ENCODE results near the gene PSD2.

The PSD2 gene

GRCh38 chr5:139765409-139766217, 30.0 kb upstream of the PSD2 start:
- Histone ChIP-seq H3K9me3 (ENCODE audit: low read length) (no peaks in the 10 kb centered on the region), H3K27ac (ENCODE audit: low read depth, low read length) (no peak overlapping the region), H3K27me3 (ENCODE audit: control insufficient read depth in 1 of 2, insufficient read depth in 2 of 2, low read length in 2 of 2) (peaks cover 0 to 30% of the 10 kb centered on the region in 2 donors), H3K9ac (ENCODE audit: low read length) (no peak overlapping the region), H3K4me3 (ENCODE audit: low read depth in 1 of 2, low read length in 2 of 2) (peak overlapping the region; percentile 50 to 58), H3K36me3 (ENCODE audit: insufficient read depth, low read length) (no peaks in the 10 kb centered on the region), H3K4me1 (ENCODE audit: insufficient read depth, low read length) (no peaks in the 10 kb centered on the region)

- Histone ChIP-seq H3K4me1 (ENCODE audit: insufficient read depth, low read length) (no peaks in the 10 kb centered on the region), H3K27me3 (ENCODE audit: control insufficient read depth in 1 of 2, insufficient read depth in 2 of 2, low read length in 2 of 2) (peaks cover 0 to 27% of the 10 kb centered on the region in 2 donors), H3K27ac (ENCODE audit: low read depth, low read length) (no peak overlapping the region), H3K9me3 (ENCODE audit: low read length) (no peaks in the 10 kb centered on the region), H3K9ac (ENCODE audit: low read length) (no peak overlapping the region), H3K36me3 (ENCODE audit: insufficient read depth, low read length) (no peaks in the 10 kb centered on the region), H3K4me3 (ENCODE audit: low read depth in 1 of 2, low read length in 2 of 2) (no peak overlapping the region)
These were observed 27.6 kb upstream of the PSD2 start for GRCh38 chr5:139767960-139768359.

- no peak overlapping the region for H3K27ac ChIP-seq (ENCODE audit: low read depth, low read length)
- H3K4me3 ChIP-seq (ENCODE audit: low read depth in 1 of 2, low read length in 2 of 2), result no peak overlapping the region
- H3K4me1 ChIP-seq (ENCODE audit: insufficient read depth, low read length), result no peaks in the 10 kb centered on the region
- no peak overlapping the region for H3K9ac ChIP-seq (ENCODE audit: low read length)
- peaks cover 0 to 18% of the 10 kb centered on the region in 2 donors for H3K27me3 ChIP-seq (ENCODE audit: control insufficient read depth in 1 of 2, insufficient read depth in 2 of 2, low read length in 2 of 2)
- no peaks in the 10 kb centered on the region for H3K36me3 ChIP-seq (ENCODE audit: insufficient read depth, low read length)
- H3K9me3 ChIP-seq (ENCODE audit: low read length), result no peaks in the 10 kb centered on the region
These were observed 26.7 kb upstream of the PSD2 start for GRCh38 chr5:139768807-139769465.

- no peak overlapping the region for H3K27ac ChIP-seq (ENCODE audit: low read depth, low read length)
- H3K4me1 ChIP-seq (ENCODE audit: insufficient read depth, low read length), result no peaks in the 10 kb centered on the region
- no peak overlapping the region for H3K4me3 ChIP-seq (ENCODE audit: low read depth in 1 of 2, low read length in 2 of 2)
- H3K9me3 ChIP-seq (ENCODE audit: low read length), result no peaks in the 10 kb centered on the region
- H3K36me3 ChIP-seq (ENCODE audit: insufficient read depth, low read length), result no peaks in the 10 kb centered on the region
- no peak overlapping the region for H3K9ac ChIP-seq (ENCODE audit: low read length)
- H3K27me3 ChIP-seq (ENCODE audit: control insufficient read depth in 1 of 2, insufficient read depth in 2 of 2, low read length in 2 of 2), result peaks cover 0 to 12% of the 10 kb centered on the region in 2 donors
These were observed 26.1 kb upstream of the PSD2 start for GRCh38 chr5:139769477-139769876.

- H3K4me3 ChIP-seq (ENCODE audit: low read depth in 1 of 2, low read length in 2 of 2), result no peak overlapping the region
- H3K9ac ChIP-seq (ENCODE audit: low read length), result no peak overlapping the region
- H3K27ac ChIP-seq (ENCODE audit: low read depth, low read length), result no peak overlapping the region
- H3K4me1 ChIP-seq (ENCODE audit: insufficient read depth, low read length), result peaks cover 6% of the 10 kb centered on the region
- H3K36me3 ChIP-seq (ENCODE audit: insufficient read depth, low read length), result no peaks in the 10 kb centered on the region
- H3K27me3 ChIP-seq (ENCODE audit: control insufficient read depth in 1 of 2, insufficient read depth in 2 of 2, low read length in 2 of 2), result no peaks in the 10 kb centered on the region
- H3K9me3 ChIP-seq (ENCODE audit: low read length), result no peaks in the 10 kb centered on the region
These were observed 24.9 kb upstream of the PSD2 start for GRCh38 chr5:139770722-139771121.

GRCh38 chr5:139772089-139772791, 23.4 kb upstream of the PSD2 start:
- H3K4me3 ChIP-seq (ENCODE audit: low read depth in 1 of 2, low read length in 2 of 2), result no peak overlapping the region
- no peaks in the 10 kb centered on the region for H3K27me3 ChIP-seq (ENCODE audit: control insufficient read depth in 1 of 2, insufficient read depth in 2 of 2, low read length in 2 of 2)
- no peaks in the 10 kb centered on the region for H3K9me3 ChIP-seq (ENCODE audit: low read length)
- no peak overlapping the region for H3K27ac ChIP-seq (ENCODE audit: low read depth, low read length)
- no peaks in the 10 kb centered on the region for H3K36me3 ChIP-seq (ENCODE audit: insufficient read depth, low read length)
- no peak overlapping the region for H3K9ac ChIP-seq (ENCODE audit: low read length)
- H3K4me1 ChIP-seq (ENCODE audit: insufficient read depth, low read length), result peaks cover 6% of the 10 kb centered on the region

- no peaks in the 10 kb centered on the region for H3K9me3 ChIP-seq (ENCODE audit: low read length)
- no peak overlapping the region for H3K27ac ChIP-seq (ENCODE audit: low read depth, low read length)
- no peaks in the 10 kb centered on the region for H3K27me3 ChIP-seq (ENCODE audit: control insufficient read depth in 1 of 2, insufficient read depth in 2 of 2, low read length in 2 of 2)
- no peaks in the 10 kb centered on the region for H3K36me3 ChIP-seq (ENCODE audit: insufficient read depth, low read length)
- no peak overlapping the region for H3K4me3 ChIP-seq (ENCODE audit: low read depth in 1 of 2, low read length in 2 of 2)
- peaks cover 6% of the 10 kb centered on the region for H3K4me1 ChIP-seq (ENCODE audit: insufficient read depth, low read length)
- no peak overlapping the region for H3K9ac ChIP-seq (ENCODE audit: low read length)
These were observed 22.5 kb upstream of the PSD2 start for GRCh38 chr5:139772927-139773690.

GRCh38 chr5:139774980-139775661, 20.5 kb upstream of the PSD2 start:
- no peaks in the 10 kb centered on the region for H3K36me3 ChIP-seq (ENCODE audit: insufficient read depth, low read length)
- peaks cover 6% of the 10 kb centered on the region for H3K4me1 ChIP-seq (ENCODE audit: insufficient read depth, low read length)
- no peak overlapping the region for H3K27ac ChIP-seq (ENCODE audit: low read depth, low read length)
- no peak overlapping the region for H3K4me3 ChIP-seq (ENCODE audit: low read depth in 1 of 2, low read length in 2 of 2)
- no peaks in the 10 kb centered on the region for H3K27me3 ChIP-seq (ENCODE audit: control insufficient read depth in 1 of 2, insufficient read depth in 2 of 2, low read length in 2 of 2)
- no peaks in the 10 kb centered on the region for H3K9me3 ChIP-seq (ENCODE audit: low read length)
- H3K9ac ChIP-seq (ENCODE audit: low read length), result no peak overlapping the region

- Histone ChIP-seq H3K4me3 (ENCODE audit: low read depth in 1 of 2, low read length in 2 of 2) (no peak overlapping the region), H3K36me3 (ENCODE audit: insufficient read depth, low read length) (no peaks in the 10 kb centered on the region), H3K9me3 (ENCODE audit: low read length) (no peaks in the 10 kb centered on the region), H3K27me3 (ENCODE audit: control insufficient read depth in 1 of 2, insufficient read depth in 2 of 2, low read length in 2 of 2) (no peaks in the 10 kb centered on the region), H3K4me1 (ENCODE audit: insufficient read depth, low read length) (peaks cover 6% of the 10 kb centered on the region), H3K9ac (ENCODE audit: low read length) (no peak overlapping the region), H3K27ac (ENCODE audit: low read depth, low read length) (no peak overlapping the region)
These were observed 19.7 kb upstream of the PSD2 start for GRCh38 chr5:139775872-139776271.

- Histone ChIP-seq H3K4me3 (ENCODE audit: low read depth in 1 of 2, low read length in 2 of 2) (no peak overlapping the region), H3K9me3 (ENCODE audit: low read length) (no peaks in the 10 kb centered on the region), H3K27me3 (ENCODE audit: control insufficient read depth in 1 of 2, insufficient read depth in 2 of 2, low read length in 2 of 2) (no peaks in the 10 kb centered on the region), H3K4me1 (ENCODE audit: insufficient read depth, low read length) (peaks cover 6% of the 10 kb centered on the region), H3K9ac (ENCODE audit: low read length) (no peak overlapping the region), H3K27ac (ENCODE audit: low read depth, low read length) (no peak overlapping the region), H3K36me3 (ENCODE audit: insufficient read depth, low read length) (no peaks in the 10 kb centered on the region)
These were observed 18.7 kb upstream of the PSD2 start for GRCh38 chr5:139776861-139777260.

Measured in muscle layer of colon (tissue), 2 donors.